Endometrial microvascular endothelial cells (primary cell): ENCODE results near the gene ZNHIT3. TPM values are rescaled to one million over a fixed set of nuclear protein-coding genes. Genes with fewer than 3 reads are reported as not detected.
"Not testable (repeated sequence)": the region's sequence is repeated elsewhere in the genome, so short reads cannot be mapped to it uniquely, and the experiment has no call there.

Source experiments
- in situ Hi-C: cut with HindIII; loops from 2 replicates; pipeline ENCODE4 v1.10.0; 2017; ENCODE audit warnings: low sequenced_read_pairs, low pct_unique_long_range_greater_than_20kb; ENCODE audit errors: inconsistent ontology term
- total RNA-seq: library from RNA; depleted of rRNA; stranded (reverse); fragments of >200 nt; gene quantifications from one replicate; pipeline ENCODE4 v1.2.3, GENCODE V29; 2015; ENCODE audit errors: inconsistent ontology term

ZNHIT3 gene
- total RNA-seq, 1 donor from 2014 or later: 44.6 TPM

- in situ Hi-C loops: no loop called here
Observed at GRCh38 chr17:36507266-36507665, 20.8 kb downstream of the ZNHIT3 start.

GRCh38 chr17:36508439-36508838 lies 22.0 kb downstream of the ZNHIT3 start:
- in situ Hi-C loops: not testable (repeated sequence)

GRCh38 chr17:36509272-36509985 lies 22.9 kb downstream of the ZNHIT3 start:
- in situ Hi-C loops: no loop called here

GRCh38 chr17:36510636-36511035 lies 24.2 kb downstream of the ZNHIT3 start:
- in situ Hi-C loops: no loop called here

- in situ Hi-C loops: no loop called here
Observed at GRCh38 chr17:36511216-36511615, 24.7 kb downstream of the ZNHIT3 start.

- in situ Hi-C loops: no loop called here
Observed at GRCh38 chr17:36512641-36513040, 26.2 kb downstream of the ZNHIT3 start.

- in situ Hi-C loops: no loop called here
Observed at GRCh38 chr17:36514856-36515255, 28.4 kb downstream of the ZNHIT3 start.

- in situ Hi-C loops: no loop called here
Observed at GRCh38 chr17:36515837-36516236, 29.4 kb downstream of the ZNHIT3 start.

GRCh38 chr17:36523113-36523512 lies 36.6 kb downstream of the ZNHIT3 start:
- in situ Hi-C loops: no loop called here

- in situ Hi-C loops: no loop called here
Observed at GRCh38 chr17:36524428-36524876, 38.0 kb downstream of the ZNHIT3 start.

- in situ Hi-C loops: no loop called here
Observed at GRCh38 chr17:36525113-36525512, 38.6 kb downstream of the ZNHIT3 start.

GRCh38 chr17:36525888-36526287 lies 39.4 kb downstream of the ZNHIT3 start:
- in situ Hi-C loops: no loop called here

GRCh38 chr17:36527621-36528250 lies 41.3 kb downstream of the ZNHIT3 start:
- in situ Hi-C loops: no loop called here

GRCh38 chr17:36529121-36529520 lies 42.6 kb downstream of the ZNHIT3 start:
- in situ Hi-C loops: no loop called here

GRCh38 chr17:36532435-36532975 lies 46.0 kb downstream of the ZNHIT3 start:
- in situ Hi-C loops: no loop called here

- in situ Hi-C loops: no loop called here
Observed at GRCh38 chr17:36533935-36534839, 47.7 kb downstream of the ZNHIT3 start.

- in situ Hi-C loops: no loop called here
Observed at GRCh38 chr17:36534840-36535668, 48.6 kb downstream of the ZNHIT3 start, which contains the start of the genes MYO19 and PIGW. MYO19 (minus strand) TSS chr17:36534868; CDS start chr17:36532538, 2,330 bp downstream. PIGW (plus strand) TSS chr17:36534987; CDS start chr17:36537102, 2,115 bp downstream.

- in situ Hi-C loops: no loop called here
Observed at GRCh38 chr17:36535669-36536081, 49.2 kb downstream of the ZNHIT3 start.
